ENCODE results near the gene PNPLA1. TPM values are rescaled to one million over a fixed set of nuclear protein-coding genes. Genes with fewer than 3 reads are reported as not detected.

The PNPLA1 gene
- total RNA-seq, 1 experiment from 2014 or later, result 0.29 TPM

DNA sequence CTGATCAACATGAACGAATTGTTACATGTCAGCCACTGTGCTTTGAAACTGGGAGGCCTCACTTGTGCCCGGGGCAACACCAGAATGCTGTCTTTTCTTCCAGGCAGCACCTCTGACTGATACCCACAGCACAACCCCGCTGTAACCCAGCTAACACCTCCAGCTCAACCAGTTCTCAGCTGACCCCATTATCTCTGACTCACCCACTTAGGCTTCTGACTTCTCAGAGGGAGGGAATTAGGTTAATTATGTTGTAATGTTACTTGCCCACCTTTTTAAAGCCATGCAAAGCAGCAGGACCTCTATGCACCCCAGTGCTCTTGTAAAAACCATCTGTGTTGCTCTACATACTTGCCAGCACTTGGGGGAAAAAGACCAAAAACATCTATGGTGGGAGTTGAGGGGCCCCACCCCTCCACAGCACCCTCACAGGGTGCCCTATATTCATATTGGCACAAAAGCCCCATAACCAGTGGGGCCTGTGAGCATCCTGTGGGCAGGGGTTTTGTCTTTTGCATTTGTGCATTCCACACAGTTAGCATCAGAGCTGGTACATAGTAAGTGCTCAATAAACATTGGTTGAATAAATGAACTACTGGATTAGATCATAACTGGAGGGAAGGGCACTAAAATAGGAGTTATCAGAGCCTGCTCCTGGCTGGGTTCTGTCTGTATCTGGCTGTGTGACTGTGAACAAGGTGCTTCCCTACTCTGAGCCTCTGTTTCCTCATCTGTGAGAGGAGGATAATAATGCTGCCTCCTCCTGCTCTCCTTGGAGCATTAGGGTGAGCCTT lies 44.6 kb downstream of the PNPLA1 start:
- CTCF ChIA-PET, result interaction anchor here (0.6 kb wide), 1 partner anchor 150 kb away, joined by 4 read pairs; no protein-coding TSS in a partner anchor
- TF ChIP-seq EZH2phosphoT487 (IDR thresholded peaks at IDR 0.05; ENCODE audit: borderline replicate concordance, low read length) (no peak), CTCF (conservative IDR thresholded peaks at IDR 0.05; ENCODE audit: low read depth, low read length) (no peak), EZH2 (IDR thresholded peaks at IDR 0.05; ENCODE audit: low read length, unreplicated experiment) (no peak)
- no peak overlapping the region for H2AFZ ChIP-seq (ENCODE audit: low read length)

GRCh38 chr6:36315921-36316320 lies 46.1 kb downstream of the PNPLA1 start:
- ATAC-seq, result no peak
- TF ChIP-seq EZH2phosphoT487 (IDR thresholded peaks at IDR 0.05; ENCODE audit: borderline replicate concordance, low read length) (no peak), EZH2 (IDR thresholded peaks at IDR 0.05; ENCODE audit: low read length, unreplicated experiment) (no peak), CTCF (conservative IDR thresholded peaks at IDR 0.05; ENCODE audit: low read depth, low read length) (no peak)
- no peaks in the 10 kb centered on the region for H3K4me1 ChIP-seq (ENCODE audit: insufficient read depth, low read length)
- no peaks in the 10 kb centered on the region for H3K9me2 ChIP-seq (replicated peaks; ENCODE audit: low read length)
- peaks cover 21% of the 10 kb centered on the region; the same call in 1 of the 2 replicates for H3K27me3 ChIP-seq (ENCODE audit: low read length)
- H3K79me2 ChIP-seq (ENCODE audit: low read length), result no peaks in the 10 kb centered on the region
- H3K36me3 ChIP-seq (ENCODE audit: low read depth, low read length), result no peaks in the 10 kb centered on the region
- no TSS peak for BruUV-seq (replicated peaks)
- no peaks in the 10 kb centered on the region for H3K9me3 ChIP-seq (ENCODE audit: low read length)
- no peak overlapping the region for H3K27ac ChIP-seq (ENCODE audit: low read length)
- H3K4me2 ChIP-seq (ENCODE audit: low read length), result no peak overlapping the region
- intact Hi-C loops (cut with micrococcal nuclease), result no loop called here
- ChIA-PET POLR2A (ENCODE audit: unreplicated experiment) (no interaction called here), CTCF (no interaction called here)
- no peaks in the 10 kb centered on the region for H4K20me1 ChIP-seq (ENCODE audit: low read length)
- no peak for DNase-seq
- H2AFZ ChIP-seq (ENCODE audit: low read length), result no peak overlapping the region
- H3F3A ChIP-seq (ENCODE audit: low read length, unreplicated experiment), result no peaks in the 10 kb centered on the region
- no peak overlapping the region for H3K9ac ChIP-seq (ENCODE audit: low read length)
- no peak overlapping the region for H3K4me3 ChIP-seq (ENCODE audit: low read length)

More for the DNA sequence above, 44.6 kb downstream of the PNPLA1 start:
- intact Hi-C loops (cut with micrococcal nuclease), result no loop called here
- no peaks in the 10 kb centered on the region for H3K9me3 ChIP-seq (ENCODE audit: low read length)
- POLR2A ChIA-PET (ENCODE audit: unreplicated experiment), result no interaction called here
- BruUV-seq (replicated peaks), result no TSS peak
- no peak overlapping the region for H3K27ac ChIP-seq (ENCODE audit: low read length)
- no peaks in the 10 kb centered on the region for H3K79me2 ChIP-seq (ENCODE audit: low read length)
- H3K4me1 ChIP-seq (ENCODE audit: insufficient read depth, low read length), result no peaks in the 10 kb centered on the region
- H3K36me3 ChIP-seq (ENCODE audit: low read depth, low read length), result no peaks in the 10 kb centered on the region
- no peak overlapping the region for H3K4me2 ChIP-seq (ENCODE audit: low read length)
- H3K9me2 ChIP-seq (replicated peaks; ENCODE audit: low read length), result no peaks in the 10 kb centered on the region
- H3K4me3 ChIP-seq (ENCODE audit: low read length), result no peak overlapping the region
- peaks cover 34% of the 10 kb centered on the region; the same call in 1 of the 2 replicates for H3K27me3 ChIP-seq (ENCODE audit: low read length)
- H3F3A ChIP-seq (ENCODE audit: low read length, unreplicated experiment), result no peaks in the 10 kb centered on the region
- DNase-seq, result peak; percentile 10
- H3K9ac ChIP-seq (ENCODE audit: low read length), result no peak overlapping the region
- H4K20me1 ChIP-seq (ENCODE audit: low read length), result no peaks in the 10 kb centered on the region
- no peak for ATAC-seq

GRCh38 chr6:36317623-36318022 lies 47.8 kb downstream of the PNPLA1 start:
- no peaks in the 10 kb centered on the region for H3K4me1 ChIP-seq (ENCODE audit: insufficient read depth, low read length)
- POLR2A ChIA-PET (ENCODE audit: unreplicated experiment), result interaction anchor here (0.6 kb wide), 1 partner anchor 47 kb away, joined by 3 read pairs; no protein-coding TSS in a partner anchor
- no peak overlapping the region for H2AFZ ChIP-seq (ENCODE audit: low read length)
- ATAC-seq, result no peak
- H3K9me2 ChIP-seq (replicated peaks; ENCODE audit: low read length), result no peaks in the 10 kb centered on the region
- H3K9ac ChIP-seq (ENCODE audit: low read length), result no peak overlapping the region
- no peaks in the 10 kb centered on the region for H3K9me3 ChIP-seq (ENCODE audit: low read length)
- H3K27me3 ChIP-seq (ENCODE audit: low read length), result 0 out of 2 replicates have a peak, but pooled peaks cover 9% of the 10 kb centered on the region
- intact Hi-C loops (cut with micrococcal nuclease), result no loop called here
- no peaks in the 10 kb centered on the region for H4K20me1 ChIP-seq (ENCODE audit: low read length)
- no peaks in the 10 kb centered on the region for H3F3A ChIP-seq (ENCODE audit: low read length, unreplicated experiment)
- no peak overlapping the region for H3K4me3 ChIP-seq (ENCODE audit: low read length)
- H3K4me2 ChIP-seq (ENCODE audit: low read length), result no peak overlapping the region
- TF ChIP-seq CTCF (conservative IDR thresholded peaks at IDR 0.05; ENCODE audit: low read depth, low read length) (no peak), EZH2phosphoT487 (IDR thresholded peaks at IDR 0.05; ENCODE audit: borderline replicate concordance, low read length) (no peak), EZH2 (IDR thresholded peaks at IDR 0.05; ENCODE audit: low read length, unreplicated experiment) (no peak)
- CTCF ChIA-PET, result interaction anchor here (0.9 kb wide), 1 partner anchor 23 kb away, joined by 8 read pairs; no protein-coding TSS in a partner anchor
- no peaks in the 10 kb centered on the region for H3K36me3 ChIP-seq (ENCODE audit: low read depth, low read length)
- no peaks in the 10 kb centered on the region for H3K79me2 ChIP-seq (ENCODE audit: low read length)
- BruUV-seq (replicated peaks), result no TSS peak
- no peak overlapping the region for H3K27ac ChIP-seq (ENCODE audit: low read length)
- DNase-seq, result no peak
